K562 (cell line): ENCODE measurements around the gene SYNGR3. TPM values are rescaled to one million over a fixed set of nuclear protein-coding genes. Genes with fewer than 3 reads are reported as not detected.
A peak's percentile ranks its signal among the peaks of the same experiment; 100 is the strongest.

Experiments used
- ATF7 ChIP-seq: fragments of 450-650 bp; IDR thresholded peaks from 2 replicates; pipeline ENCODE4 v1.7.1; 2014; ENCODE audit warnings: mild to moderate bottlenecking, moderate library complexity
- DIDO1 ChIP-seq: fragments of 450-650 bp; IDR thresholded peaks from 2 replicates; pipeline ENCODE4 v1.6.1; 2016; ENCODE audit warnings: low read depth, missing biosample characterization, missing genetic modification characterization
- EP400 ChIP-seq: fragments of 450-650 bp; IDR thresholded peaks from 2 replicates; pipeline ENCODE4 v1.6.1; 2017; ENCODE audit warnings: antibody characterized with exemption, mild to moderate bottlenecking, moderate library complexity
- ESRRA ChIP-seq: fragments of 450-650 bp; IDR thresholded peaks from 2 replicates; pipeline ENCODE4 v1.6.1; 2014; ENCODE audit warnings: low read depth, mild to moderate bottlenecking, moderate library complexity, borderline replicate concordance
- GATA2 ChIP-seq: sonication (generic); formaldehyde crosslinking; IDR thresholded peaks from 2 replicates; pipeline ENCODE4 v1.4.0; 2020; ENCODE audit warnings: mild to moderate bottlenecking, missing genetic modification reagents
- HDAC1 ChIP-seq, 2 experiments: fragments of 450-650 bp; IDR thresholded peaks; 2 replicates each; pipeline ENCODE4 v1.6.1; 2016 to 2017; ENCODE audit warnings: inconsistent platforms in 1 of 2, mild to moderate bottlenecking in 1 of 2, moderate library complexity in 1 of 2
- MYNN ChIP-seq, 2 experiments: sonication (generic); formaldehyde crosslinking in 1 of 2; IDR thresholded peaks; 2 replicates each; pipeline versions ENCODE4 v1.5.0 to v1.6.1; 2016 to 2020; ENCODE audit warnings: antibody characterized with exemption in 1 of 2, missing genetic modification reagents in 1 of 2
- SMAD4 ChIP-seq: fragments of 250-450 bp; sonication (Bioruptor Pico); conservative IDR thresholded peaks from 2 replicates; pipeline ENCODE4 v1.8.0; 2021; ENCODE audit warnings: inconsistent platforms, mild to moderate bottlenecking, moderate library complexity
- SRF ChIP-seq, 2 experiments: fragments of 250-450, 450-650 bp in 1 of 2; sonication (Bioruptor Pico) in 1 of 2; sonication (generic) in 1 of 2; formaldehyde crosslinking; IDR thresholded peaks; 2 replicates each; pipeline versions ENCODE4 v1.5.0 to v1.5.1; 2020 to 2022; ENCODE audit warnings: mild to moderate bottlenecking in 1 of 2, missing genetic modification reagents in 1 of 2
- SUPT5H ChIP-seq: fragments of 450-650 bp; IDR thresholded peaks from 2 replicates; pipeline ENCODE4 v1.6.1; 2016
- TCF3 ChIP-seq: sonication (generic); formaldehyde crosslinking; IDR thresholded peaks from 2 replicates; pipeline ENCODE4 v1.4.0; 2020; ENCODE audit warnings: mild to moderate bottlenecking, missing genetic modification reagents
- ZBTB1 ChIP-seq: sonication (generic); formaldehyde crosslinking; IDR thresholded peaks from 2 replicates; pipeline ENCODE4 v1.8.1; 2023; ENCODE audit warnings: missing genetic modification reagents, low read depth, mild to moderate bottlenecking, borderline replicate concordance
- ZFP30 ChIP-seq: fragments of 250-450 bp; sonication (Bioruptor Pico); IDR thresholded peaks from 2 replicates; pipeline ENCODE4 v1.8.0; 2022; ENCODE audit warnings: moderate library complexity, mild to moderate bottlenecking, inconsistent platforms, borderline replicate concordance
- ZNF197 ChIP-seq: fragments of 200-800 bp; sonication (Bioruptor generic); IDR thresholded peaks from 2 replicates; pipeline ENCODE4 v1.6.1; 2016; ENCODE audit warnings: low read depth, missing genetic modification characterization, missing compliant biosample characterization
- polyA plus RNA-seq, 8 experiments: library from polyadenylated mRNA; depleted of rRNA in 4 of 8; stranded (reverse) in 5 of 8; unstranded in 3 of 8; fragments of >200 nt; fragmentation: Nextera tagmentation in 2 of 8; fragmentation: Illumina TruSeq in 1 of 8; extraction: Ambion mirVana in 2 of 8; extraction: Trizol in 1 of 8; gene quantifications; 2 replicates each; pipeline versions ENCODE4 v1.2.1 to v1.2.3, GENCODE V29; 2011 to 2014; ENCODE audit warnings: inconsistent platforms in 1 of 8, missing spikeins in 1 of 8
- total RNA-seq, 7 experiments: library from RNA; depleted of rRNA in 6 of 7; stranded (reverse); fragments of >200 nt in 6 of 7; fragmentation: Illumina TruSeq in 2 of 7; extraction: Trizol in 2 of 7; gene quantifications; 2 replicates each; pipeline versions ENCODE4 v1.2.1 to v1.2.3, GENCODE V29; 2011 to 2021; ENCODE audit warnings: low replicate concordance in 1 of 7
- TF ChIP-seq, protein P1 (sequence below), 3 experiments: fragments of 200-800 bp in 1 of 3; fragments of 250-450 bp in 1 of 3; fragments of 450-650 bp in 1 of 3; sonication (Bioruptor Pico) in 1 of 3; sonication (Bioruptor generic) in 1 of 3; formaldehyde crosslinking in 1 of 3; IDR thresholded peaks; 2 replicates each; pipeline versions ENCODE4 v1.6.1 to v1.8.0; 2016 to 2022; ENCODE audit warnings: mild to moderate bottlenecking in 2 of 3, missing genetic modification characterization in 2 of 3, missing compliant biosample characterization in 1 of 3, moderate library complexity in 1 of 3
- TF ChIP-seq, protein P2 (sequence below): fragments of 250-450 bp; sonication (Bioruptor Pico); IDR thresholded peaks from 2 replicates; pipeline ENCODE4 v1.4.0; 2020
- TF ChIP-seq, protein P3 (sequence below): fragments of 200-800 bp; sonication (Bioruptor generic); IDR thresholded peaks from 2 replicates; pipeline ENCODE4 v1.6.1; 2017; ENCODE audit warnings: missing genetic modification characterization, missing compliant biosample characterization
- TF ChIP-seq, protein P4 (sequence below): fragments of 250-450 bp; sonication (Bioruptor Pico); IDR thresholded peaks from 2 replicates; pipeline ENCODE4 v1.8.0; 2021; ENCODE audit warnings: moderate library complexity, mild to moderate bottlenecking, inconsistent platforms

SYNGR3 gene
- total and polyA plus RNA-seq, 9 of the 15 experiments (the other 6 are each of a cell fraction or from before 2014, with no cell fraction given): 3.7 to 69.2 (median 36.3) TPM

DNA sequence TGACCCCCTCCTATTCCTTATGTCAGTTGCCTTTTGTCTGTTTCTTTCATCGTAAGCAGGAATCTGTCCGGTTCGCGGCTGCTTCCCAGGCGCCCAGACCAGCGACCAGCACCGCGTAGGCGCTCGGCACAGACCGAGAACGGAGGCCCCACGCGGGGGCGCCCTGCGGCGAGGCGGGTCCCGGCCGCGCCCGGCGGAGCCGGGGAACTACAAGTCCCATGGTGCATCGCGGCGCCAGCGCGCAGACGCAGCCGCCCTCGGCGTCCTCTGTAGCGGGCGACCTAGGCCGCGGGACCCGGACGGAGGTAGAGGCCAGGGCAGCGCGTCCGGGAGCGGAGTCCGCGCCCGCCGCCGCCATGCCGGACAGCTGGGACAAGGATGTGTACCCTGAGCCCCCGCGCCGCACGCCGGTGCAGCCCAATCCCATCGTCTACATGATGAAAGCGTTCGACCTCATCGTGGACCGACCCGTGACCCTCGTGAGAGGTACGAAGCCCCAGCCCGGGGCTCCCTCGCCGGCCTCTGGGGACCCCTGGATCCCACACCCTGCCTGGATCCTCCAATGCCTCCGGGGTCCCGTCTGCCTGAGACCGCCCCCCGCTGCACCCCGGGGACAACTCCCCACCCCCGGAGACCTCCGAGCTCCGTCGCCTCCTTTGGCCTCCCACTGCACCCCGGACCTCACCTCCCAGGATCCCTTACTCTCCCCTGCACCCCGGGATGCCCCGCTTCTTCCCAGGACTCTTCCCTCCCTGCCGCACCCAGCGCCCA lies 30.3 kb upstream of the SYNGR3 start, which contains the start of gene NDUFB10 (continued):
- TF ChIP-seq MYNN (IDR thresholded peaks at IDR 0.05): peak; percentile 25; the same call in 1 of the 2 replicates
- no peak for TF ChIP-seq MYNN (CRISPR knock-in tag; IDR thresholded peaks at IDR 0.05)
- TF ChIP-seq HDAC1 (IDR thresholded peaks at IDR 0.05): peak in 1 of 2 experiments; percentile 37; a peak in 1 of 4 replicates
- TF ChIP-seq ESRRA: peak; percentile 80
- peak; percentile 57; the same call in 1 of the 2 replicates for TF ChIP-seq ZBTB1 (CRISPR knock-in tag)
- peak; percentile 44; the same call in 1 of the 2 replicates for TF ChIP-seq TCF3 (CRISPR knock-in tag)
- TF ChIP-seq ATF7: peak; percentile 78
- peak; percentile 85 for TF ChIP-seq SUPT5H
- TF ChIP-seq EP400: peak; percentile 71; the same call in 1 of the 2 replicates
- TF ChIP-seq ZFP30 (CRISPR knock-in tag): no peak
- no peak for TF ChIP-seq DIDO1 (tag)
- peak; percentile 82 for TF ChIP-seq SMAD4 (CRISPR knock-in tag)
- TF ChIP-seq, protein P1, sequence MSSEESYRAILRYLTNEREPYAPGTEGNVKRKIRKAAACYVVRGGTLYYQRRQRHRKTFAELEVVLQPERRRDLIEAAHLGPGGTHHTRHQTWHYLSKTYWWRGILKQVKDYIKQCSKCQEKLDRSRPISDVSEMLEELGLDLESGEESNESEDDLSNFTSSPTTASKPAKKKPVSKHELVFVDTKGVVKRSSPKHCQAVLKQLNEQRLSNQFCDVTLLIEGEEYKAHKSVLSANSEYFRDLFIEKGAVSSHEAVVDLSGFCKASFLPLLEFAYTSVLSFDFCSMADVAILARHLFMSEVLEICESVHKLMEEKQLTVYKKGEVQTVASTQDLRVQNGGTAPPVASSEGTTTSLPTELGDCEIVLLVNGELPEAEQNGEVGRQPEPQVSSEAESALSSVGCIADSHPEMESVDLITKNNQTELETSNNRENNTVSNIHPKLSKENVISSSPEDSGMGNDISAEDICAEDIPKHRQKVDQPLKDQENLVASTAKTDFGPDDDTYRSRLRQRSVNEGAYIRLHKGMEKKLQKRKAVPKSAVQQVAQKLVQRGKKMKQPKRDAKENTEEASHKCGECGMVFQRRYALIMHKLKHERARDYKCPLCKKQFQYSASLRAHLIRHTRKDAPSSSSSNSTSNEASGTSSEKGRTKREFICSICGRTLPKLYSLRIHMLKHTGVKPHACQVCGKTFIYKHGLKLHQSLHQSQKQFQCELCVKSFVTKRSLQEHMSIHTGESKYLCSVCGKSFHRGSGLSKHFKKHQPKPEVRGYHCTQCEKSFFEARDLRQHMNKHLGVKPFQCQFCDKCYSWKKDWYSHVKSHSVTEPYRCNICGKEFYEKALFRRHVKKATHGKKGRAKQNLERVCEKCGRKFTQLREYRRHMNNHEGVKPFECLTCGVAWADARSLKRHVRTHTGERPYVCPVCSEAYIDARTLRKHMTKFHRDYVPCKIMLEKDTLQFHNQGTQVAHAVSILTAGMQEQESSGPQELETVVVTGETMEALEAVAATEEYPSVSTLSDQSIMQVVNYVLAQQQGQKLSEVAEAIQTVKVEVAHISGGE (CRISPR knock-in tag; IDR thresholded peaks at IDR 0.05): peak in 2 of 3 experiments; percentile 29 to 77; a peak in 2 of 6 replicates
- TF ChIP-seq, protein P2, sequence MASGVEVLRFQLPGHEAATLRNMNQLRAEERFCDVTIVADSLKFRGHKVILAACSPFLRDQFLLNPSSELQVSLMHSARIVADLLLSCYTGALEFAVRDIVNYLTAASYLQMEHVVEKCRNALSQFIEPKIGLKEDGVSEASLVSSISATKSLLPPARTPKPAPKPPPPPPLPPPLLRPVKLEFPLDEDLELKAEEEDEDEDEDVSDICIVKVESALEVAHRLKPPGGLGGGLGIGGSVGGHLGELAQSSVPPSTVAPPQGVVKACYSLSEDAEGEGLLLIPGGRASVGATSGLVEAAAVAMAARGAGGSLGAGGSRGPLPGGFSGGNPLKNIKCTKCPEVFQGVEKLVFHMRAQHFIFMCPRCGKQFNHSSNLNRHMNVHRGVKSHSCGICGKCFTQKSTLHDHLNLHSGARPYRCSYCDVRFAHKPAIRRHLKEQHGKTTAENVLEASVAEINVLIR (CRISPR knock-in tag): peak; percentile 16; the same call in 1 of the 2 replicates
- TF ChIP-seq, protein P3, sequence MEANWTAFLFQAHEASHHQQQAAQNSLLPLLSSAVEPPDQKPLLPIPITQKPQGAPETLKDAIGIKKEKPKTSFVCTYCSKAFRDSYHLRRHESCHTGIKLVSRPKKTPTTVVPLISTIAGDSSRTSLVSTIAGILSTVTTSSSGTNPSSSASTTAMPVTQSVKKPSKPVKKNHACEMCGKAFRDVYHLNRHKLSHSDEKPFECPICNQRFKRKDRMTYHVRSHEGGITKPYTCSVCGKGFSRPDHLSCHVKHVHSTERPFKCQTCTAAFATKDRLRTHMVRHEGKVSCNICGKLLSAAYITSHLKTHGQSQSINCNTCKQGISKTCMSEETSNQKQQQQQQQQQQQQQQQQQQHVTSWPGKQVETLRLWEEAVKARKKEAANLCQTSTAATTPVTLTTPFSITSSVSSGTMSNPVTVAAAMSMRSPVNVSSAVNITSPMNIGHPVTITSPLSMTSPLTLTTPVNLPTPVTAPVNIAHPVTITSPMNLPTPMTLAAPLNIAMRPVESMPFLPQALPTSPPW (CRISPR knock-in tag): peak; percentile 52; the same call in 1 of the 2 replicates
- TF ChIP-seq ZNF197 (CRISPR knock-in tag): 0 out of 2 replicates have a peak, but pooled peaks have one; percentile 29
- TF ChIP-seq, protein P4, sequence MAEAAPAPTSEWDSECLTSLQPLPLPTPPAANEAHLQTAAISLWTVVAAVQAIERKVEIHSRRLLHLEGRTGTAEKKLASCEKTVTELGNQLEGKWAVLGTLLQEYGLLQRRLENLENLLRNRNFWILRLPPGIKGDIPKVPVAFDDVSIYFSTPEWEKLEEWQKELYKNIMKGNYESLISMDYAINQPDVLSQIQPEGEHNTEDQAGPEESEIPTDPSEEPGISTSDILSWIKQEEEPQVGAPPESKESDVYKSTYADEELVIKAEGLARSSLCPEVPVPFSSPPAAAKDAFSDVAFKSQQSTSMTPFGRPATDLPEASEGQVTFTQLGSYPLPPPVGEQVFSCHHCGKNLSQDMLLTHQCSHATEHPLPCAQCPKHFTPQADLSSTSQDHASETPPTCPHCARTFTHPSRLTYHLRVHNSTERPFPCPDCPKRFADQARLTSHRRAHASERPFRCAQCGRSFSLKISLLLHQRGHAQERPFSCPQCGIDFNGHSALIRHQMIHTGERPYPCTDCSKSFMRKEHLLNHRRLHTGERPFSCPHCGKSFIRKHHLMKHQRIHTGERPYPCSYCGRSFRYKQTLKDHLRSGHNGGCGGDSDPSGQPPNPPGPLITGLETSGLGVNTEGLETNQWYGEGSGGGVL (CRISPR knock-in tag): no peak
- no peak; the same call in 1 of the 2 replicates for TF ChIP-seq GATA2 (CRISPR knock-in tag)
- TF ChIP-seq SRF (CRISPR knock-in tag; IDR thresholded peaks at IDR 0.05): 0 out of 4 replicates have a peak, but pooled peaks of 1 of the 2 experiments have one; percentile 36
